GM19023 (cell line): ENCODE results near the gene SEC16B.
A peak's percentile ranks its signal among the peaks of the same experiment; 100 is the strongest.

Experiments used
- ATAC-seq: cut with Tn5 transposase; IDR thresholded peaks from one replicate; pipeline ENCODE4 v1.9.1; 2021; ENCODE audit warnings: mild to moderate bottlenecking, moderate library complexity; ENCODE audit not compliant: unreplicated experiment

Gene SEC16B

GRCh38 chr1:177978530-177978929, 8.7 kb upstream of the SEC16B start:
- ATAC-seq, result no peak

- ATAC-seq, result no peak
Observed at GRCh38 chr1:177977141-177977540, 7.3 kb upstream of the SEC16B start.

GRCh38 chr1:177976596-177976995, 6.7 kb upstream of the SEC16B start:
- ATAC-seq, result no peak

GRCh38 chr1:177975588-177976495, 6.0 kb upstream of the SEC16B start:
- no peak for ATAC-seq

DNA sequence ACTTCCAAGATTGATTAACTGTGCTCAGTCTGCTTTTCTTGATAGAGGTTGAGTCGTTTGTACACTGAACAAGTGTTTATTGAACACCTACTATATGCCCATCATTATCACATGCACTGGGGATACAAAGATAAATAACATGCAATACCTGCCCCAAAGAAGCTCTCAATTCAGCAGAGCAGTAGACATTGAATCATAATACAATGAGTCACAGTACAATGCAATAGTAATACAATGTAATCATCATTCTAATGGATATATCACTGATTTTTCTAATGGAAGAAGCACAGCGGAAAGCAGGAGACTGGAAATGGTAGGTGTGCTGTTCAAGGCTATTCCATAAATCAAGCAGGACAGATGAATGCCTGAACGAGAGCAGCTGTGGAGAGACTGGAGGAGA, 3.7 kb upstream of the SEC16B start:
- ATAC-seq, result no peak

DNA sequence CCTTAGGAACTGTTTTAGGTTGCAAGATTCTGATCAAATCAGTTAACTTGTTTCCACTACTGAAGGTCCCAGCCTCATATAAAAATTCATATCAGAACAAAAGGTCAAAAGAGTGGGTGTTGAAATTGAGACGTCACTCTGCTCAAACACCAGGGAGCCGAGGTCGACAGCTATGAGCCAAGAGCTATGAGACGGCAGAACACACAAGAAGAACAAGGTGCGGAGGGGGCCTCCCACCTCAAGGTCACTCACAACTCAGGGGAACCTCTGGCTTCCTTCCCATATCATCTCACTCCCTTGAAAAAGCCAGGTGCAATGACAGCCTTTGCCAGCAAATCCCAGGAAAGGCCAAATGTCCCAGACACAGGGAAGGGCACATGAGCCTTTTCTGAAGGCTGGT, 749 bp downstream of the SEC16B start:
- no peak for ATAC-seq

GRCh38 chr1:177966199-177966598, 3.7 kb downstream of the SEC16B start:
- no peak for ATAC-seq

GRCh38 chr1:177965293-177965692, 4.6 kb downstream of the SEC16B start:
- ATAC-seq, result no peak

DNA sequence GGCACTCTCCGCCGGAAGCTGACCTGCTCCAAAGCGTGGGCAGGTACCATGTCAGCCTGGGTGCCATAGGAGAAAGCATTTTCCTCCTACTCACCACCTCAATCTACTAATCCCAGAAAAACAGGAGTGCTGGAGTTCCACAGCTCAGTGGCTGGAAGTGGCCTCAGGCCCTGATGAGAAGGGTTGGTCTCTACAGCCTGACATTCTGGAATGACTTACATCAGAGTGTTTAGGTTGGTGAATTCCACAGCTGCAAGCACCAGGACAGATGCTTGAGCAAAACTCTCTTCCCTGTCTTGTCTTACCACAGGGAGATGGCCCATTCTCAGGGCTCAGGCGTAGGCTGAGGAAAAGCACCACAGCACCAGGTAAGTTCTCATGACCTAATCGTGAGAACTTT, 5.5 kb downstream of the SEC16B start:
- ATAC-seq, result no peak

GRCh38 chr1:177960939-177961622, 8.8 kb downstream of the SEC16B start:
- ATAC-seq, result no peak

- no peak for ATAC-seq
Observed at GRCh38 chr1:177959811-177960515, 9.9 kb downstream of the SEC16B start.

DNA sequence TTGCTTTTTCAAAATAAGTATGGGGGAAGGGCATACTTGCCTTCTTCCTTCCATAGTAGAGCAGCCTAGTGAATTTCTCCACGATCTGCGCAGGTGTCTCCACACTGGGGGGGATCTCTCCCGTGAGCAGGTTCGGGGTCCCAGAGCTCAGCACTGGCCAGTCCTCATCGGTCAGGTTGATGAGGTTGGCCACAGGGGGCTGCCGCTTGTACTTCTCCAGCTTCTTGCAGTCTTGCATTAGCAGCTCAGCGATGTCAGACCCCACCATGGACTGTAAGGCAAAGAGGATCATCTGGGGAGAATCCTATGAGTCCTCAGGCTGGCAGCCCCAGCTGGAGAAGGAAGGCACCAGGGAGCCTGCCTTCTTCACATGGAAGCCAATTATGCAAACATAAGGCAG, 11.8 kb downstream of the SEC16B start:
- no peak for ATAC-seq

- ATAC-seq, result no peak
Observed at GRCh38 chr1:177954076-177954475, 15.8 kb downstream of the SEC16B start.

DNA sequence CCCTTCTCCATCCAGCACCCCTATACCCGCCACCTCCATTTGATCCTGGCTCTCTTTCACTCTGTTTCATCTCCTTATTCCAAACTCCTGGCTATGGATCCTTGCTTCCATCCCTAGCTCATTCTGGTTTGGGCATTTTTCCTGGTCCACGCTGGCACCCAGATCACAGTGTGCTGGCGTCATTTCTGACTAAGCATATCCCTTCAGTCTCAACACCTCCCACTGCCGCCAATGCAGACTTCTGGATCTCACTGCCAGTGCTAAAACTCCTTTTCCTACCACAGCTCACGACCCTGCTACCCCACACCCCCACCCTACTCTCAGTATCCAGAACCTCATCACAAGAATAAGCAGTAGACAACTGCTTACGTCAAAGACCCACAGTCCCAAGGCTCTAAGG, 16.3 kb downstream of the SEC16B start:
- no peak for ATAC-seq

- ATAC-seq, result no peak
Observed at GRCh38 chr1:177952691-177953090, 17.2 kb downstream of the SEC16B start.

DNA sequence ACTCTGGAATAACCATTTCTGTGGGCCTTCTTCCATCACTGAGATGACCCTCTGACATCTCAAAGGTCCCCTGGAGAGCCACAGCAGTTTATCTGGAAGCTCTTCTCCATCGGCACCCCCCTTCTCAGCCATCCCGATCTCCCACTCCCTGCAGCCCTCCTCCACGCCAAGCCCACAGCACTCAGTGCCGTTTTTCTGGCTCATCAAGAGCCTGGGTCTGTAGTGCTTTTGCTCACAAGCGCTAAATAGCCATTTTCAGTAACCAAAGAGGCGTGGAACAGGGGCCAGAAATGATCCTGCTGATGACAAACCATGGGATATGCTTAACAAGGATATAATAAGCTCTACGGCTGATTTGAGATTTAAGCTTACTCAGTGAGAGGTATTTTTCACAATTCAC, 17.6 kb downstream of the SEC16B start:
- ATAC-seq, result no peak

DNA sequence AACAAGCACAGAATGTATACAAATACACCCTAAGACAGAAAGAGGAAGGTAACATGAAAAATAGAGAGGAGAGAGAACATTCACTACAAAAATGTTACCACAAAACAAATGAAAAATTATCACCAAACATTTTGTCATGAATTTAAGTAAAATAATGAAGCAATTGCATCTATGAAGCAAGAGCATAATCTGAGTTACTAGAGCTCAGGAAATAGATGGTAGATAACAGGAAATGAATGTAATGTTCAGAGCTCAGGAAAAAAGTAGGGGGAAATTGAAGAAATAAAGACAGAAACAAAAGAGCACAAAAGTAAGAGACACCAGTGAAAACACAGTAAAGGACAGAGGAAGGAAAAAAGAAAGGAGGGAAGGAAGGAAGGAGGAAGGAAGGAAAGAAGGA, 19.4 kb downstream of the SEC16B start:
- no peak for ATAC-seq

GRCh38 chr1:177948336-177948972, 21.4 kb downstream of the SEC16B start:
- ATAC-seq, result peak; percentile 58

DNA sequence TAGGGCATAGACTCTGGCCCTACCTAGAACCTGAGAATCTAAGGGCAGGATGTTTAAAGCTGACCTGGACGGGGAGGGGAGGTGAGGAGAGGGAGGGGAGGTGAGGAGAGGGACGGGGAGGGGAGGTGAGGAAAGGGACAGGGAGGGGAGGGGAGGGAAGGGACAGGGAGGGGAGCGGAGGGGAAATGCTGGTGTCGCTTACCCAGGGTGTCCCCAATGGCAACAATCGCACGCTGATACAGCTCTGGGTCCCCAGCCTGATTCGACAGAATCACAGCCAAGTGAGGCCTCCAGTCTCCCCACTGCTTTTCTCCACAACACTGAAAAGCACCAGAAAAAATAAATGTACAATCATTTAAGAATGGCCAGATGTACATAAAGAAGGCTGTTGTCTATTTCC, 22.2 kb downstream of the SEC16B start:
- no peak for ATAC-seq

GRCh38 chr1:177945943-177946650, 23.8 kb downstream of the SEC16B start:
- peak; percentile 60 for ATAC-seq
